ENCODE data around the gene KCNN3.

DNA sequence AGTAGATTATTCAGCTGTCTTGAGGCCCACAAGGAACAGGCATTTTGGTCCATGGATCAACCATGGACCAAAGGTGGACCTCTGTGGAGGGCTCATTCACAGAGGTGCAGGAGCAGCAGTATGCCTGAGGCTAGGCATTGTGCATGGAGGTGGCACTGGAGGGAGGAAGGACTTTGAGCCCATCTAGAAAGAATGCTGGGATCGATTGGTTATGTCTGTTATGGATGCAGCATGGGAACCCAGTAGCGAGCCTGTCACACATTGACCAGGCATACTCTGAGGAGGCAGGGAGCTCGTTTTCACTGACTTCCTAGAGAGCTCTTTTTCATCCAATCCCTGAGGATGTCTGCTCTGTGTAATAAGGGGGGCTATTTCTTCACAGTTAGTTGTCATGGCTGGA lies 75.5 kb downstream of the KCNN3 start:
- TF ChIP-seq POLR2A (IDR thresholded peaks at IDR 0.05; ENCODE audit: low read depth, low read length) (no peak), POLR2AphosphoS5 (IDR thresholded peaks at IDR 0.05; ENCODE audit: low read depth, low read length) (no peak)
